OCI-LY3 (cell line): ENCODE data around the gene FILIP1L.

Experiments
- H2AFZ ChIP-seq: fragments of 200-600, 300-600 bp; shearing (Covaris generic); 2 replicates; pipeline ENCODE4 v1.6.0; 2014; ENCODE audit warnings: antibody characterized with exemption, low read depth, low read length
- H3K27ac ChIP-seq: fragments of 200-600, 300-600 bp; sonication (generic); 2 replicates; pipeline ENCODE4 v1.5.1; 2014; ENCODE audit warnings: mild to moderate bottlenecking, low read length, moderate library complexity, mixed read lengths
- H3K27me3 ChIP-seq: fragments of 200-600, 300-600 bp; sonication (generic); 2 replicates; pipeline ENCODE4 v1.6.1; 2014; ENCODE audit warnings: low read depth, low read length, mixed read lengths
- H3K36me3 ChIP-seq: fragments of 200-600, 300-600 bp; sonication (generic); replicated peaks from 2 replicates; pipeline ENCODE3; 2014; ENCODE audit warnings: low read depth, low read length, mixed read lengths
- H3K4me1 ChIP-seq: fragments of 300-600, 200-600 bp; sonication (generic); 2 replicates; pipeline ENCODE4 v1.6.1; 2014; ENCODE audit warnings: low read length, mixed read lengths
- H3K4me2 ChIP-seq: fragments of 200-600, 300-600 bp; sonication (generic); 2 replicates; pipeline ENCODE4 v1.6.1; 2014; ENCODE audit warnings: low read length, mixed read lengths
- H3K4me3 ChIP-seq: fragments of 300-600, 200-600 bp; sonication (generic); 2 replicates; pipeline ENCODE4 v1.5.1; 2014; ENCODE audit warnings: antibody characterized with exemption, mild to moderate bottlenecking, low read length, moderate library complexity
- H3K79me2 ChIP-seq: fragments of 300-600, 200-600 bp; shearing (Covaris generic); 2 replicates; pipeline ENCODE4 v1.6.1; 2014; ENCODE audit warnings: mild to moderate bottlenecking, low read length, mixed read lengths
- H3K9ac ChIP-seq: fragments of 300-600, 200-600 bp; shearing (Covaris generic); 2 replicates; pipeline ENCODE4 v1.6.0; 2014; ENCODE audit warnings: mild to moderate bottlenecking, low read length, moderate library complexity
- H3K9me3 ChIP-seq: fragments of 200-600, 300-600 bp; shearing (Covaris generic); 2 replicates; pipeline ENCODE4 v1.6.1; 2014; ENCODE audit warnings: low read length, mixed read lengths; ENCODE audit not compliant: insufficient read depth
- H4K20me1 ChIP-seq: fragments of 200-600, 300-600 bp; sonication (generic); 2 replicates; pipeline ENCODE4 v1.6.1; 2016; ENCODE audit warnings: low read length, mixed read lengths; ENCODE audit not compliant: insufficient read depth
- EZH2phosphoT487 ChIP-seq: fragments of 200-600 bp; shearing (Covaris generic); IDR thresholded peaks from 2 replicates; pipeline ENCODE4 v1.6.1; 2018; ENCODE audit warnings: antibody characterized with exemption, mixed run types, low read depth
- TF ChIP-seq, protein P1 (sequence below): fragments of 200-600, 300-600 bp; sonication (generic); IDR thresholded peaks from 2 replicates; pipeline ENCODE4 v1.5.1; 2014; ENCODE audit warnings: antibody characterized with exemption, low read length, low read depth

Gene FILIP1L

DNA sequence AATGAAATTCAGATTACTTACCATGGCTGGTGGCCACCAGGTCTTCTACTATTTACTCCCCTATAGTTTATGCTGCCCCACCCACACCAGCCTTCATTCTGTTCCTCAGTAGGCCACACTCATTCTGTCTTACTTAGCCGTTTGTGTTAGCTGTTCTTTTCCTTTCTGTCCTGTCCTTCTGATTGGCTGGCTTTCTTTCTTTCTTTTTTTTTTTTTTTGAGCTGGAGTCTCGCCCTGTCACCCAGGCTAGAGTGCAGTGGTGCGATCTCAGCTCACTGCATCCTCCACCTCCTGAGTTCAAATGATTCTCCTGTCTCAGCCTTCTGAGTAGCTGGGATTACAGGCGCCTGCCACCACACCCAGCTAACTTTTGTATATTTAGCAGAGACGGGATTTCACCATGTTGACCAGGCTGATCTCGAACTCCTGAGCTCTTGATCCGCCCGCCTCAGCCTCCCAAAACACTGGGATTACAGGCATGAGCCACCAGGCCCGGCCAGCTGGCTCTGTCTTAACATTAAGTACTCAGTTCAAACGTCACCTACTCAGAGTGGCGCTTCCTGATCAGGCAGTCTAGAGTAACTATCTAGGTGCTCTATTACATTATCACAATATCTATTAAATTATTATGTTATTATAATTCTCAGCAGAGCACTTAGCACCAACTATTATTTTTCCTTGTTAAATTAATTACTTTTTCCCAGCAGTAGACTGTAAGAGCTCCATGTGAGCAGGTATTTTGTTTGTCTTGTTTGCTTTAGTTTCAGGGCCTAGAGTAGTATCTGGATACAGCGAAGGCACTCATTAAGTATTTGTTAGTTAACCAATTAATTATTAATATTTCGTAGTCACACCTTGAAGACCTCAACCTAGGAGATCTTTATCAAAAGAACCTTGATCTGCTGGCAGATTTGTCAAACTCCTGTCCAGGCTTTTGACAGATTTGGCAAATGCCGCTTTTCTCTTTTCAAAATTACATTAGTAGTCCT lies 290.3 kb downstream of the FILIP1L start:
- H3K79me2 ChIP-seq = peaks cover 80% of the 10 kb centered on the region
- H3K27me3 ChIP-seq = no peaks in the 10 kb centered on the region
- H3K4me3 ChIP-seq = no peak overlapping the region
- no peaks in the 10 kb centered on the region for H4K20me1 ChIP-seq
- no peak overlapping the region for H3K27ac ChIP-seq
- H3K36me3 ChIP-seq = peaks cover 8% of the 10 kb centered on the region
- no peak overlapping the region for H3K4me2 ChIP-seq
- H3K4me1 ChIP-seq = peaks cover 4% of the 10 kb centered on the region; the same call in 1 of the 2 replicates
- TF ChIP-seq EZH2phosphoT487 = no peak
- TF ChIP-seq, protein P1, sequence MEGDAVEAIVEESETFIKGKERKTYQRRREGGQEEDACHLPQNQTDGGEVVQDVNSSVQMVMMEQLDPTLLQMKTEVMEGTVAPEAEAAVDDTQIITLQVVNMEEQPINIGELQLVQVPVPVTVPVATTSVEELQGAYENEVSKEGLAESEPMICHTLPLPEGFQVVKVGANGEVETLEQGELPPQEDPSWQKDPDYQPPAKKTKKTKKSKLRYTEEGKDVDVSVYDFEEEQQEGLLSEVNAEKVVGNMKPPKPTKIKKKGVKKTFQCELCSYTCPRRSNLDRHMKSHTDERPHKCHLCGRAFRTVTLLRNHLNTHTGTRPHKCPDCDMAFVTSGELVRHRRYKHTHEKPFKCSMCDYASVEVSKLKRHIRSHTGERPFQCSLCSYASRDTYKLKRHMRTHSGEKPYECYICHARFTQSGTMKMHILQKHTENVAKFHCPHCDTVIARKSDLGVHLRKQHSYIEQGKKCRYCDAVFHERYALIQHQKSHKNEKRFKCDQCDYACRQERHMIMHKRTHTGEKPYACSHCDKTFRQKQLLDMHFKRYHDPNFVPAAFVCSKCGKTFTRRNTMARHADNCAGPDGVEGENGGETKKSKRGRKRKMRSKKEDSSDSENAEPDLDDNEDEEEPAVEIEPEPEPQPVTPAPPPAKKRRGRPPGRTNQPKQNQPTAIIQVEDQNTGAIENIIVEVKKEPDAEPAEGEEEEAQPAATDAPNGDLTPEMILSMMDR = no peak
- no peak overlapping the region for H2AFZ ChIP-seq
- H3K9me3 ChIP-seq = no peaks in the 10 kb centered on the region
- H3K9ac ChIP-seq = no peak overlapping the region

DNA sequence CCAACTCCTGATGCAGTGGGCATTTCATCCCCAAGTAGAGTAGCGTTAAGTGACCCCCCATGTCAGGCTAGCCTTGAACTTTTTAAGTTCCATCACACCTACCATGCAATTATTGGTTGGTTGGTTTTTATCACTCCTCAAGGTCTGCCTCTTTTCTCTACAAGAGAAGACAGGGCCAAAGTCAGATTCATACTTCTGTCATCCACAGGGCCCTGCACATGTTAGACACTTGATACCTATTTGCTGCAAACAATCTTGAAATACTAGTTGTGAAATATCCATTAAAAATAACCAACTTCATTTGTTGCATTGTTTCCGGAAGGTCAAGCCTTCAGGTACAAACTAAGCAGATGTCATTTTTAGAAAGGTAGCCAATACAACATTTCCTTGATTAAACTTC lies 295.5 kb downstream of the FILIP1L start:
- TF ChIP-seq EZH2phosphoT487 = no peak
- TF ChIP-seq, protein P1 = no peak
- H3K9ac ChIP-seq = peak overlapping the region; percentile 74; the same call in 1 of the 2 replicates
- H3K4me3 ChIP-seq = peak overlapping the region; percentile 92

DNA sequence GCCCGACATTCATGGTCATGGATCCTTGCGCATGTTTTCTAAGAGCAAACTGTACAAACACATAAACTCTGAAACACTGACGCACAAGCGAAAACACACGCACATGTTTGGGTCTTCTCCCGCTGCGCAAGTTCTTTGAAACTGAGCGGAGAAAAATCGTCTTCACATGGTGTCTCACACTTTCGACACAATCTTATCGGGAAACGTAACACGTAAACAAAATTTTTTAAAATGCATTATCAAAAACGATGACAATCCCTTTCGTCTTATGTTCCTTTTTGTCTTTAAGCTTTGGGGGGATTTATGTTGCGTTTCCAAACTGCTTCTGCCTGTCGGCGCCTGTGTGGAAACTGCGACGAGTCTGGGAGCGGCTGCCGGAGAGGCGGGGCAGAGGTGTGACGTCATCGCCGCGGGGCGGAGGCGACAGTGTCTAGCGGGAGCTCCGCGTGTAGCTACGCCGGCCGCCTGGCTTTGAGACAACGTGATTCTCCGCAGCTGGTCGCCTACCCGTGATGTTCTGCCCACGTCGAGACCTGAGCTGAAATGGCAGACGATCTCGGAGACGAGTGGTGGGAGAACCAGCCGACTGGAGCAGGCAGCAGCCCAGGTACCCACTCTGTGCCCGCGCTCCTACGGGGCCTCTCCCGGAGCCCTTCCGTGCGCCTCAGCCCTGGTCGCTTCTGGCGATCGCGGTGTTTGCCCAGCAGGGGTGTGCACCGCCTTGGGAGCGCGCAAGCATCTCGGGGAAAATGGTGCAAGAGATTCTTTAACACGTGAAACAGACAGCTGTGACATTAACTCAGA lies 296.7 kb downstream of the FILIP1L start, which contains the start of gene CMSS1:
CMSS1 (plus strand) TSS at position 426 of the 804 bp plus-strand sequence.
- H2AFZ ChIP-seq = peak within 1 kb of the TSS; percentile 92
- peaks cover 50% of the 10 kb centered on the region for H3K79me2 ChIP-seq
- H3K36me3 ChIP-seq = peaks cover 8% of the 10 kb centered on the region
- TF ChIP-seq EZH2phosphoT487 = no peak
- H3K27ac ChIP-seq = peak within 1 kb of the TSS; percentile 65
- peak within 1 kb of the TSS; percentile 92 for H3K4me3 ChIP-seq
- H3K27me3 ChIP-seq = no peaks in the 10 kb centered on the region
- peaks cover 16% of the 10 kb centered on the region for H3K4me1 ChIP-seq
- H3K4me2 ChIP-seq = peak within 1 kb of the TSS; percentile 86
- H3K9ac ChIP-seq = peak within 1 kb of the TSS; percentile 74
- H4K20me1 ChIP-seq = no peaks in the 10 kb centered on the region
- no peaks in the 10 kb centered on the region for H3K9me3 ChIP-seq

More for the DNA sequence above, 295.5 kb downstream of the FILIP1L start:
- Histone ChIP-seq H3K36me3 (peaks cover 8% of the 10 kb centered on the region), H3K4me2 (peak overlapping the region; percentile 86), H2AFZ (no peak overlapping the region), H4K20me1 (no peaks in the 10 kb centered on the region), H3K4me1 (peaks cover 16% of the 10 kb centered on the region), H3K27me3 (no peaks in the 10 kb centered on the region), H3K9me3 (no peaks in the 10 kb centered on the region), H3K27ac (no peak overlapping the region), H3K79me2 (peaks cover 58% of the 10 kb centered on the region)

DNA sequence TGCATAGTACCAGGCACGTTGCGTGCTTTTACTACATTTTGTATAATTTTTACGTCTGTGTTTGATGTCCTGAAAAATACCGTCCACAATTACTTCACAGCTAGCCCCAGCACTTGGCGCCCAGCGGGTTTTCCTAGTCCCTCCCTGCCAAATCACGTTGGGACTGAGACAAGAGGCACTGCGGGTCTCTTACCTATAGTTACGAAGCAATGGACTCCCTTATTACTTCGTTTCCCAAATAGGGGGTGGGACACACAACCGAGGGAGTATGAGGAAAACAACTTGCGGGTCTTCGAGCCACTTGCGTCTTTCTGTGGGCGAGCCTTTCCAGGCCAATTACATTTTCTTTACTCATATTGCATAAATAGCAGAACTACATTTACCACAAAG lies 297.3 kb downstream of the FILIP1L start:
- peak overlapping the region; percentile 92 for H3K4me3 ChIP-seq
- H3K36me3 ChIP-seq = peaks cover 8% of the 10 kb centered on the region
- H3K27ac ChIP-seq = peak overlapping the region; percentile 65; the same call in 1 of the 2 replicates
- no peaks in the 10 kb centered on the region for H4K20me1 ChIP-seq
- peaks cover 46% of the 10 kb centered on the region for H3K79me2 ChIP-seq
- TF ChIP-seq, protein P1 = no peak
- TF ChIP-seq EZH2phosphoT487 = no peak
- peak overlapping the region; percentile 74 for H3K9ac ChIP-seq
- peak overlapping the region; percentile 86 for H3K4me2 ChIP-seq
- H3K9me3 ChIP-seq = no peaks in the 10 kb centered on the region
- peak overlapping the region; percentile 92 for H2AFZ ChIP-seq
- H3K4me1 ChIP-seq = peaks cover 16% of the 10 kb centered on the region
- H3K27me3 ChIP-seq = no peaks in the 10 kb centered on the region
